ENCODE data around the gene MACROH2A1.

- TF ChIP-seq CTCF (IDR thresholded peaks at IDR 0.05; ENCODE audit: low read length) (no peak), EZH2 (optimal IDR thresholded peaks at IDR 0.05; ENCODE audit: low read depth, low read length) (no peak)
Observed at GRCh38 chr5:135393691-135394090, 5.3 kb downstream of the MACROH2A1 start.
